Nucleus accumbens (tissue), 56 donors: Measurements from ENCODE around the gene PANK1.
"Not testable (repeated sequence)": the region's sequence is repeated elsewhere in the genome, so short reads cannot be mapped to it uniquely, and the experiment has no call there.

ENCODE experiments used
- DNase-seq, 56 donors: peaks; one replicate each; lab custom pipeline; 2025; lab: John Stamatoyannopoulos, UW

PANK1 gene

DNA sequence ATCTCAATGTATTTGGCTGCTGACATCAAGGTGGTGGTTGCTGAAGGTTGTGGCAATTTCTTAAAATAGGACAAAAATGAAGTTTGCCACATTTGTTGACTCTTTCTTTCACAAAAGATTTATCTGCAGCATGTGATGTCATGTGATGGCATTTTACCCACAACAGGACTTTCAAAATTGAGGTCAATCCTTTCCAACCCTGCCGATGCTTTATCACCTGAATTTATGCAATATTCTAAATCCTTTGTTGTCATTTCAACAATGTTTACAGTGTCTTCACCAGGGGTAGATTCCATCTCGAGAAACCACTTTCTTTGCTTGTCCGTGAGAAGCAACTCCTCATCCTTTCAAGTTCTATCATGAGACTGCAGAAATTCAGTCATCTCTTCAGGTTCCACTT, 69.0 kb downstream of the PANK1 start:
- no peak for DNase-seq

DNA sequence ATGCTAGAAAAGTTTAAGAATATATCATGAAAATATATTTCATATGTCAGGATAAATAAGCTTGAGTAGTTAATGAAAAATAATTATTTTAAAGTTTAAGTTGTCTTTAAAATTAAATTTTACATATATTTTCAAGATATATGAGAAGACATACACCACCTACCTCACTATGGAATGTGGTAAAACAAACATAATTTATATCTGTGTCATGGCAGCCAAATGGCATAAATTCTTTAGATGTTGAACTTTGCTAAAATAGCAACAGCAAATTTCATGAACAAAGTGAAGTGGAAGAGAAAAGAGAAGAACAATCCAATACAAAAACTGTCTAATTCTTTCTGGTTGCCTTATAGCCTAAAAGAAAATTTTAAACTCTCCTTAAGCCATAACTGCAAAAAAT, 70.0 kb downstream of the PANK1 start:
- no peak for DNase-seq

DNA sequence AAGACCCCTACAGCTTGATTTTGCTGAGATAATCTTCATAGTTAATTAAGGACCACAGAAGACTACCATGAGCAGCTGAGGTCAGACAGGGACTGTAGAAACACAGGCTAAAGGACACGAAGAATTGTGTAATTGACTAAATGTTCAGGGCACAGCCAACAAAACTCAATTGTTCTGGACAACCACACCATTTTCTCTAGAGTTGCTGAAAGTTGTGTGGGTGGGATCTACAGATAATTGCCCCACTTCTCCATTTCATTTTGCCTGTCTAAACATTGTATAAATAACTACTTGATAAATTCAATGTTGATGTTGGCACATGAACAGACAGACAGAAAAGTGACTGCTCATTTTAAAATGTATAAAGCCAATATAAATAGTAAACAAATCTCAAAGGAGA, 70.7 kb downstream of the PANK1 start:
- DNase-seq, result no peak

DNA sequence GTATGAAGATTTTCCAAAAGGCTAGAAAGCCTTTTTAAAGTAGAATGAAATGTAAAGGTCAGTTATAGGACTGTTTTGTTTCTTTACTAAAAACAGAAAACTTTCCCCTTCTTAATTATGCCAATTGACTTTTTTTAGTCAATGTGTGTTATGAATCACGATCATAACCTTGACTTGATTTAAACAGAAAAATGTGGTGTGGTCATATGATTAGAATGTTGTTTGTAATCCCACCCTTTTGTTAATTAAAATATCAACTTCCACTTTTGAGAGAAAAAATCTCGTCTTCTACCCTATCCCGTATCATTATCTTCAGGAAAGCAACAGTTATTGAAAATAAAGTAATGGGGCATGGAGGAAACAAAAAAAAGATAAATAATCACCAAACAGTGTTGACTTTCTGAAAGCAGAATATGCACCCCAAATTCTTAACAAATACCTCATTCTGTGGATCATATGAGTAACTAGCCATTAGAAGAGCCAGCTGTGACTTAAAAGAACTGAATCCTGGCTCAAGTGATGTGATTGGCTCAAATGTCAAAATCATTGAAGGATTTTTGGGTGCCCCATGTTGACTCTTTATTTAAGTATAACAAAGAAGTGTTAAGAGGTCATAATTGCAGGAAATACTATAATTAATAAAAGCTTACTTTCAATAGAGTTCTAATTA, 77.3 kb downstream of the PANK1 start:
- no peak for DNase-seq

DNA sequence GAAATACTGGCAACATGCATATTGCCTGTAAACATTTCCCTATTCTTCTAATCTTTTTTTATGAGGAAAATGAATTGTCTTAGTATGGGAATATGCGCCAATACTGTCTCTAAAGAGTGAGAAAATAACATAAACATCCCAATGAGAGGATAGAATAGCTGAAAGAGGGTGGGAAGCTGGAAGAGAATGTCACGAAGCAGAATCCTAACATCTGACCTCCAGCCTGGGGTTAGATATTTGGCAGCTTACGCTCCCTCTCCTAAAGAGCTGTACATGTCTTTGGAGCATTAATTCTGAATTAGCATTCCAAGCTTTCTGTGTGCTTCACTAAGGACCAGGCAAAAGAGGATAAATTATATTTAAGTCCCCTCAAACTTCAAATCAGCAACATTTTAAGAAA, 78.0 kb downstream of the PANK1 start:
- no peak for DNase-seq

DNA sequence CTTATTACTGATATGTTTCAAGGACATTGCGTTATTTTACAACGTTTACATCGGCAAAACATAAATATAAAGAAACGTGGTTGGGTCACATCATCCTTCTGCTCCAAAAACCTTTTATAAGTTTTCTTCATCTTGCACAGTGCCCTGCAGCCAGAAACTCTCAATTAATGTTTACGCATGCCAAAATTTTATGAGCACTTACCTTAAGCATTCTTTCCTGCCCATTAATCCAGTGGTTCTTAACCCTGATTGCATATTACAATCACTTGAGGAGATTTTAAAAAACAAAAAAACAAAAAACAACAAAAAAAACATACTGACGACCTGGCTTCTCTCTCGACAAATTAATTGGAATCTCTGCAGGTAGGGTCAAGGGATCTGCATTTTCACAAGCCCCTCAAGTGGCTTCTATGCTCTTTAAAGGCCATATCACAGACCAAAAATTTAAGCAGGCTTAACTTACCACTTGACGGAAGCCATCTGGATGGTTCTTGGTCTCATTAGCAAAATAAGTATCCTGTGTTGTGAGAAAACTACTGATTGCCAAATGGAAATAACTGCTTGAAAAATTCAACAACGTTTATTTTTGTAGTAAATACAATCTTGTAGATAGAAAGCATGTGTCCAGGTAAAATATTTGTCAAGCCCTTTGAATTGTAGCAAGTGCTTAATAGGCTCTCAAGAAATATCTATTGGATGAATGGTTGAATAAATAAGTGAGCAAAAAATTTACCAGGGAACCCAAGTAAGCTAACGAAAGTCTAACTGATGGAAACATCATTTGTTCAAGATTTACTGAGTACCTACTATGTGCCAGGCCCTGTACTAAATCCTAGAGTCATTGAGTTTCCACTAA, 78.7 kb downstream of the PANK1 start:
- DNase-seq, result no peak

DNA sequence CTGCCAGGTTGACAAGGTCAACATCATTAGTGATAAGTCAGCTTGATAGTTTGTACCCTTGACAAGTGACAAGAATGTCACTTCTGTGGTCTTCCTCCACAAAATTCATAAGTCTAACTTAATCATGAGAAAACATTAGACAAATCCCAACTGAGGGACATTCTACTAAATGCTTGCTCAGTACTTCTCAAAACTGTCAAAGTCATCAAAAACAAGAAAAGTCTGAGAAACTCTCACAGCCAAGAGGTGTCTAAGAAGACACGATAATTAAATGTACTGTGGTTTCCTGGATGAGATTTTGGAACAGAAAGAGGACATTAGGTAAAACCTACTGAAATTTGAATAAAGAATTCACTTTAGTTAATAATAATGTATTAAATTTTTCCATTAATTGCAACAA, 79.9 kb downstream of the PANK1 start:
- DNase-seq, result no peak

DNA sequence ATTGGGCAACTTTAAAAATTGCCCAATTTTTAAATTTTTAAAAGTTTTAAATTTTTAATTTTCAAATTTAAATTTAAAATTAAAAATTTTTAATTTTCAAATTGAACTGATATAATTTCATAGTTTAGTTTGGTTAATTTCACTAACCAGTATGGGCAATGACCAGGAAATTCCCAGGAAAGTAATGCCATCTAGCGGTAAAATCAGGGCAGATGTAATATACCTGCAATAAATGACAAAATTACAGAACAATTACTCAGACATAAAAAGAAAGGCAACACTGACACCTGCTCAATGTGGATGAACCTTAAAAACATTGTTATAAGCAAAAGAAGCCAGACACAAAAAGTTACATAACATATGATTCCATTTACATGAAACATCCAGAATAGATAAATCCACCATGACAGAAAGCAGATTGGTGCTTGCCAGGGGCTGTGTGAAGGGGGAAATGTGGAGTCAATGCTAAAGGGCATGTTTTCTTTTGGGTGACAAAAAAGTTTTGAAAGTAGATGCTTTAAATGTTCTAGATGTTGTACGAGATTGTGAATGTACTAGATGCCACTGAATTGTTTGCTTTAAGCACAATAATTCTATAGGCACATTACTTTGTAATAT, 81.1 kb downstream of the PANK1 start:
- DNase-seq, result peak in 2 of 56 donors; percentile 3 to 29

DNA sequence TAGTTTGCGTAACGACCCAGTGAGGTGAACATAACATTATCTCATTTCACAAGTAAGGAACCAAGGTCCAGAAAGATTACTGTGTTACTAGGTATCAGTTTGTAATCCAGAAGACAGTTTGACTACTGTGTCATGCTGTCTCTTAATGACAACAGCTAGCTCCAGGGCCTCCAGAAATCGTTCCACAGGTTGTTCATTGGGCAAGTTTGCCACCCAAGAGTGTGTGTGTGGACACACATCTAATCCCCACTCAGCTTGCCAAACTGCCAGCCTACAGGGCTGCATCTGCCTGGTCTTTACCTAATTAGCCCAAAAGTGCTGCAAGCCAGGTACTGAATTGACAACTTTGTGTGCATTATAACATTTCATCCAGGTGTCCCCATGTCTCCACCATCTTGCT, 81.7 kb downstream of the PANK1 start:
- DNase-seq, result no peak

DNA sequence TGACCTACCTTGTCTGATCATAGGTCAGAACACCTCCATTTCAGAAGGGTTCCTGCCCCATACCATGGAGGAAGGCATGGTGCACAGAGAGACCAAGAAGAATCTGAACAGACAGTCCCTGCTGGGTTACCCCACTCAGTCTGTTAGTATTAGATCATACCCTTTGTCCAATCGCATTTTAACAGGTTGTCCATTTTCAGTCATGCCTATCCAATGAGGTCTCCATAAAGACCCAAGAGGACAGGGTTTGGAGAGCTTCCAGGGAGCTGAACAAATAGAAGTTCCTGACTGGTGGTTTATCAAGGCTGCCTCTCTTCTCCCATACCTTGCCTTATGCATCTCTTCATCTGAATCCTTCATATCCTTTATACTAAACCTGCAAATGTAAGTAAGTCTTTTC, 88.4 kb downstream of the PANK1 start:
- DNase-seq, result no peak

DNA sequence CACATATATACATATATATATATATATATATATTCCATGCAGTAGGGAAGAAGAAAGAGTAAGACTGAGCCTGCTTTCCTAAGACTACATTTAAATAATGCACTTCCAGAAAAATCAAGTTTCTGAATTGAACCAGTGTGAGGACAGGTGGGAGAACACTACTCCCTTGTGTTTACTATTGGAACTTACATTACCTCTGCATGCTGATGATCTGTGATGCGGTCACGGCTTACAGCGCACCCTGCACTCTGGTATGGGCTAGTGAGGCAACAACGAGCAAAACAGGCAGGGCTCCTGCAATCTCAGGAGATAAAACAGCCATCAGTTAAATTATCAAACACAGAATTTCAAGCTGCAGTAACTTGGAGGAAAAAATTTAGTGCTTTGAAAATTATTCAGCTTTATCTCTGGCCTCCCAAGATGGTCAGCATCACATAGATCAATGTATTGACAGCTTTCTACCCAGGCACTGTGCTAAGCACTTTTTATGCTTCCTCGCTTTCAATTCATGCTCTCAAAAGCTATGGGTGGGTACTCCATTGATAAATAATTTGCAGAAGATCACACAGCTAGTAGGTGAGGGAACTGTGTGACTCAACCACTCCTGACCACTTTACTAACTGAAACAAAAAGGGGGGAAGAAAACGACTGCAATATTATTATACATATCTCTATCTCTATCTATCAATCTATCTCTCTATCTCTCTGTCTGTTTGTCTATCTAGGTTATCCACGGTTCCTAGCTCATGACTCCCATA, 89.2 kb downstream of the PANK1 start:
- no peak for DNase-seq

DNA sequence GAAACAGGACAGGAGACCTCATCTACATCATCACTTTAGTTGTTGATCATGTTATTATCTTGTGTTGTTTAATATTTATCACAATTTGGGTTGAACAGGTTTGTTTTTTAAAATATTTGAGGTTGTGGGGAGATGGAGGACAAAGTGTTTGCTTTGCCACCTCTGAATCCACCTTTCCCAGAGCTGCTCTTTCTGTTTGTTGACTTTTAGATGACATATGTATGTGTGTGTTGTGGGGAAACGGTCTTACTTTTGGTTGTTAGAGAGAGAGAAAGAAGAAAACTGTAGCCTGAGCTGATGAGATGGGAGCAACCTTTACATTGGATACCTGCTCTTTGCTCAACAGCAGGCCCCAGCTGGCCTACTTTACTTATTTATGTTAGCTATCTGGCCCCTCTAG, 90.6 kb downstream of the PANK1 start:
- DNase-seq, result no peak

DNA sequence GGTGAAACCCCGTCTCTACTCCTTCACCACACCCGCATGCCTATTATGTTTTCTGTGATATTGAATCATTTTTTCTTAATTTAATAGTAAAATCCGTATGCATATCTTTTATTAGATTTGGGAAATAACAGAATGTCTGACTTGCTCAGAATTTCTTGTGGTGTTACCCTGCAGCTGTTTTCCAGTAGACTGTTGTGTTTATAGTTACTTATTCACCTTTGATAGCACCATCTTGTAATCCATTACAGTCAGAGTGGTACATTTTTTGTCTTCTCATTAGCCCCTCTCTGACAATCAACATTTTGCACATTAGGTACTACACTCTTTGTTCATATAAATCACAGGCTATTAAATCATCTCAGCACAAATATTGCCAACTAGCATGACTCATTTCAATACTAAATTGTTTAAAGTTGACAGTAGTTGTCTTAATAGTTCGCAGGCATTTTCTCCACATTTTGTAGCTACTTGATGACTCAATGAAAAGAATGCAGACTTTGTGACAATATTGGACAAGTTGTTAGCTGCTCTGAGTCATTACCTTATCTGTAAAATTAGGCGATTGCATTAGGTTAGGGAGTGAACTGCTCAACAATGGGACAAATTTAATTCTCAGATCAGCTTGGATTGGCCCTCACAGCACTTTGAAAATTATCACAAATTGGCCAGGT, 91.8 kb downstream of the PANK1 start:
- DNase-seq, result no peak

DNA sequence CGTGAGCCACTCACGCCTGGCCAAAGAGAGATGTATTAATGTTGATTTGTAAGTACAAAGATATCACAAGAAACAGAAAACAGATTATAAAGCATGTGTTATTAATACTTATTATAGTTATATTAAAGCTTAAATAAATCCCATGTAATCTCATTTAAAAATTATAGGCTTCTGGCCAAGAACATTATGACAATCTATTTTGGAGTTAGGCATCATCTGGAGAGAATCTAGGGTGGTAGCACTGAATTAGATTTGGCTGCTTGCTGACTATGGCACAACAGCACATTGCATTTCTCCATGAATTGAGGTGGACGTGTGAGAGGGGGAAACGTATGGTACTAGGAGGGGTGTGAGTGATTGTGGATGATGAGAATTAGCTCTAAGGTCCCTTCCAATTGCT, 92.8 kb downstream of the PANK1 start:
- DNase-seq, result no peak

DNA sequence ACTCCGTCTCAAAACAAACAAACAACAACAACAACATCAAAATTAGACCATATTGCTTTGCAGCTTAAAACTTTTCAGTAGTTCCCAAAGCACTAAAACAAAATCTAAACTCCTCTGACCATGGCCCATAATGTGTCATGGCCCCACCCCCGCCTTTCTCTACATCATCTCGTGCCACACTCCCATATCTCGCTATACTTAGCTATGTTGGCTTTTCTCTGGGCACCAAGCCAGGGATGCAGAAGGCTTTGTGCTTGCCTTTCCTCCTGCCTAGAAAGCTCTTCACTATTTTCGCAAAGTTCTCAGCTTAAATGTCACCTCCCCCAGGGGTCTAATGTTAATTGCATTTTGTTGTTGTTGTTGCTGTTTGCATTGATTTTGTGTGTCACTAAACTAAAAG, 94.5 kb downstream of the PANK1 start:
- no peak for DNase-seq

DNA sequence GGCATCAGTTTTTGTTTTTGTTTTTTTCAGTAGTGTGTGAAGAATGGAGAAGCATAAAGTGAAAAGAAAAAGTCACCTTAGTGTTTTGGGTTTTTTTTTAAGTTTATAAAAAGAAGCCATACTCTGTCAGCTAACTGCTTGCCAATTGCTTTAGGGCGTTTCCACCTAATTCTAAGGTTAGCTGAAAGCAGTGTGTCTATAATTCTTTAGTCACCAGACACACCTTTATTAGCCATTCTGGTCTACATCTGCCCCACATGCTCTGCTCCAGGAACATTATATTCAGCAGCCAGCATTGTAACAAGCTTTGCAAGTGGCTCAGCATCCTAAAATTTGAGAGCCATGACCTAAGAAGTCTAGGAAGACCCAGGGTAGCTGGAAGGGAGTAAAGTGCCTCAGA, 95.5 kb downstream of the PANK1 start:
- no peak for DNase-seq

DNA sequence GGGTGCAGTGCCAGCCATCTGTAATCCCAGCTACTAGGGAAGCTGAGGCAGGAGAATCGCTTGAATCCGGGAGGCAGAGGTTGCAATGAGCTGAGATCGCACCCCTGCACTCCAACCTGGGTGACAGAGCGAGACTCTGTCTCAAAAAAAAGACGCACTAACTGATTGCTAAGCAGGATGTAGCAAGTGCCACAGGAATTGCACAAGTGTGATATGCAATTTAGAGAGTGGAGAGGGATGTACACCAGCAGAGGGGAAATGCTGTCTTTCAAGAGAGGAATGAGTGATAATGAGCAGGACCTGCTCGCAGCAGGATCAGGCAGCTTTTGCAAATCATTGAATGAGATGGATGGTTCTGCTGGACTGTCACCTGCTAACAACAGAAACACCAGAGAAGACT, 96.4 kb downstream of the PANK1 start:
- DNase-seq, result no peak

DNA sequence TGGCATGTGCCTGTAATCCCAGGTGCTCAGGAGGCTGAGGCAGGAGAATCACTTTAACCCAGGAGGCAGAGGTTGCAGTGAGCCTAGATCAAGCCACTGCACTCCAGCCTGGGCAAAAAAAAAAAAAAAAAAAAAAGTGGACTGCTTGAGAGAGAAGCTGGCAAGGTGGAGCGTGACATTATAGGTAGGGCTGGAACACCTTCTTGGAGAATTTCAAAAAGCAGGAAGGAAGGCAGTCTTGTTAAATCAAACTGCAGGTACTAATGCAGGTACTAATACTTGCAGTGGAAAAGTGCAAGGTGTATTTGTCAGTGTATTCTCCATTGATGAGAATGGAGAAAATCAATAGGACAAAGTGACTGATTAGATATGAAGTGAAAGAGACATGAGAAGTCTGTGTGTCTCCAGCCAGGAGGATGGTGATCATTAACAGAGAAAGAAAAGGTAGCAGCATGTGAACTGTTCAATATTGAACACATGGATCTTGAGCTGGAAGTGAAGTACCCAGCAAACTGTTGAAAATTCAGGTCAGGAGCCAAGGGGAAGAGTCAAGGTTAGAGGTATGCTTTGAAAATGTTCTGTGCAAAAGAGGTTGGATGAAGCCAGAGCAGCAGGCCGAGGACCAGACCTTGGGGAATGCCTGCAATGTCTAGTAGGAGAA, 97.1 kb downstream of the PANK1 start:
- DNase-seq, result no peak

DNA sequence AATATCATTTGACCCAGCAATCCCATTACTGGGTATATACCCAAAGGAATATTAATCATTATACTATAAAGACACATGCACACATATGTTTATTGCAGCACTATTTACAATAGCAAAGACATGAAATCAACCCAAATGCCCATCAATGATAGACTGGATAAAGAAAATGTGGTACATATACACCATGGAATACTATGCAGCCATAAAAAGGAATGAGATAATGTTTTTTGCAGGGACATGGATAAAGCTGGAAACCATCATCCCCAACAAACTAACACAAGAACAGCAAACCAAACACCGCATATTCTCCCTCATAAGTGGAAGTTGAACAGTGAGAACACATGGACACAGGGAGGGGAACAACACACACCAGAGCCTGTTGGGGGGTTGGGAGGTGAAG, 98.4 kb downstream of the PANK1 start:
- DNase-seq, result not testable (repeated sequence)

DNA sequence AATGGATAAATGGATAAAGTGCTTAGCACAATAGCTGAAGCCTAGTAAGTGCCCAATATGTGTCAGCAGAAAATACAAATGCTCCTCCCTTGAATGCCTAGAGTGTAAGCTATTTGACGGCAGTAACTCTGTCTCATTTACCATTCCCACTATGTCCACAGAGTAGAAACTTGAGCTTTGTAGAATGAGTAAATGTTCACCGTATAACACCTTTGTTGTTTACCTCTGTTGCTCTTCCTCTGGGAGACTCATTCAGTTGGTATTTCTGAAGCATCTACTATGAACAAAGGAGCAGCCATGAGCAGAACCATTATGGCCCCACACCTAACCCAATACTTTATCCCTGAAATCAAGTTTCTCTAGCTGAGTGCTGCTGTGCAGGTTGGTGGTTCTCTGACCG, 101.2 kb downstream of the PANK1 start:
- no peak for DNase-seq
